Measurements from ENCODE around the gene PDLIM3. TPM values are rescaled to one million over a fixed set of nuclear protein-coding genes. Genes with fewer than 3 reads are reported as not detected.

PDLIM3 gene
- total RNA-seq, 2 donors from 2014 or later, result 835 to 1,176 TPM

GRCh38 chr4:185463541-185463940 lies 71.8 kb downstream of the PDLIM3 start:
- no peak for TF ChIP-seq CTCF (IDR thresholded peaks at IDR 0.05)
- no peak for ATAC-seq (ENCODE audit: insufficient number of reproducible peaks, low FRiP score, low read depth)
- DNase-seq (ENCODE audit: low spot score), result no peak

GRCh38 chr4:185461565-185461964 lies 73.7 kb downstream of the PDLIM3 start:
- Histone ChIP-seq H3K9me3 (no peaks in the 10 kb centered on the region), H3K4me3 (no peak overlapping the region), H3K27ac (no peak overlapping the region), H3K36me3 (no peaks in the 10 kb centered on the region), H3K4me1 (ENCODE audit: control insufficient read depth in 1 of 2, low read depth in 2 of 2) (peaks cover 0 to 2% of the 10 kb centered on the region in 2 donors), H3K27me3 (replicated peaks; ENCODE audit: insufficient read depth) (no peaks in the 10 kb centered on the region)
- TF ChIP-seq CTCF (IDR thresholded peaks at IDR 0.05), result no peak
- no peak for DNase-seq (ENCODE audit: low spot score)
- ATAC-seq (ENCODE audit: insufficient number of reproducible peaks, low FRiP score, low read depth), result no peak

More at GRCh38 chr4:185463541-185463940, 71.8 kb downstream of the PDLIM3 start:
- H3K4me1 ChIP-seq (ENCODE audit: control insufficient read depth in 1 of 2, low read depth in 2 of 2), result peaks cover 0 to 12% of the 10 kb centered on the region in 2 donors
- H3K27me3 ChIP-seq (replicated peaks; ENCODE audit: insufficient read depth), result no peaks in the 10 kb centered on the region
- H3K36me3 ChIP-seq, result no peaks in the 10 kb centered on the region
- no peak overlapping the region for H3K27ac ChIP-seq
- no peaks in the 10 kb centered on the region for H3K9me3 ChIP-seq
- H3K4me3 ChIP-seq, result no peak overlapping the region

GRCh38 chr4:185457136-185457535 lies 78.2 kb downstream of the PDLIM3 start:
- no peaks in the 10 kb centered on the region for H3K4me1 ChIP-seq (ENCODE audit: control insufficient read depth in 1 of 2, low read depth in 2 of 2)
- no peak overlapping the region for H3K27ac ChIP-seq
- ATAC-seq (ENCODE audit: insufficient number of reproducible peaks, low FRiP score, low read depth) (no peak), DNase-seq (ENCODE audit: low spot score) (no peak)
- H3K36me3 ChIP-seq, result no peaks in the 10 kb centered on the region
- no peaks in the 10 kb centered on the region for H3K9me3 ChIP-seq
- no peaks in the 10 kb centered on the region for H3K27me3 ChIP-seq (replicated peaks; ENCODE audit: insufficient read depth)
- no peak overlapping the region for H3K4me3 ChIP-seq
- TF ChIP-seq CTCF (IDR thresholded peaks at IDR 0.05), result no peak

GRCh38 chr4:185456131-185456530 lies 79.2 kb downstream of the PDLIM3 start:
- Histone ChIP-seq H3K9me3 (no peaks in the 10 kb centered on the region), H3K4me1 (ENCODE audit: control insufficient read depth in 1 of 2, low read depth in 2 of 2) (no peaks in the 10 kb centered on the region), H3K27me3 (replicated peaks; ENCODE audit: insufficient read depth) (no peaks in the 10 kb centered on the region), H3K27ac (no peak overlapping the region), H3K36me3 (no peaks in the 10 kb centered on the region), H3K4me3 (no peak overlapping the region)
- DNase-seq (ENCODE audit: low spot score) (no peak), ATAC-seq (ENCODE audit: insufficient number of reproducible peaks, low FRiP score, low read depth) (no peak)
- no peak for TF ChIP-seq CTCF (IDR thresholded peaks at IDR 0.05)

Other genes starting within 250 kb of the PDLIM3 start
- 1 to 10 TPM; 4.4 to 7.6 TPM for gene LRP2BP, start 139.6 kb downstream of the PDLIM3 start, total RNA-seq
- gene ANKRD37, start 138.7 kb downstream of the PDLIM3 start, total RNA-seq, result 10 to 100 TPM; 15.7 to 24.2 TPM
- gene UFSP2, start 109.5 kb downstream of the PDLIM3 start, total RNA-seq, result 10 to 100 TPM; 35.1 to 44.7 TPM
- gene CCDC110, start 63.8 kb downstream of the PDLIM3 start, total RNA-seq, result 1 to 10 TPM in 1 of 2 donors, under 1 TPM in 1; 0.35 to 6.2 TPM

Data from thoracic aorta (tissue), 2 donors.